K562 (cell line): ENCODE results near the gene LRRC8C. TPM values are rescaled to one million over a fixed set of nuclear protein-coding genes. Genes with fewer than 3 reads are reported as not detected.

Experiments used
- ATAC-seq: fragments of 200-7000 bp; cut with Tn5 transposase; 3 replicates; pipeline ENCODE4 v1.9.1; 2020; ENCODE audit warnings: moderate library complexity
- BruUV-seq: library from RNA; stranded (reverse); fragments of 400-500 nt; replicated peaks from 2 replicates; lab custom pipeline; 2021; lab: Mats Ljungman, UMichigan
- CTCF ChIA-PET: fragments of 300-600 bp; formaldehyde crosslinking; extraction: SDS; loops from one replicate; lab custom pipeline; 2021; ENCODE audit warnings: low intra/inter-chr PET ratio; lab: Yijun Ruan, JAX
- POLR2A ChIA-PET: fragments of 300-600, 350-650 bp; sonication (Branson Sonifier 250); formaldehyde crosslinking; extraction: SDS; loops from one replicate; lab custom pipeline; 2021; ENCODE audit warnings: antibody characterized with exemption, inconsistent platforms; lab: Yijun Ruan, JAX
- DNase-seq, 4 experiments: peaks; one replicate each; pipeline versions ENCODE4 v3.0.0 to v3.0.0-alpha.2; 2011 to 2018; ENCODE audit warnings: low spot score in 3 of 4, mixed read lengths in 3 of 4; ENCODE audit errors: extremely low read depth in 1 of 4
- FAIRE-seq: peaks from 2 replicates; lab custom pipeline; 2011; peaks lifted over from hg19 to GRCh38; lab: Jason Lieb, UNC
- H2AFZ ChIP-seq: 2 replicates; pipeline ENCODE4 v1.6.0; 2011; ENCODE audit warnings: low read depth, low read length, control low read depth, inconsistent platforms
- H3K27ac ChIP-seq: fragments of 200-600 bp; 3 replicates; pipeline ENCODE4 v1.8.0; 2011; ENCODE audit warnings: low read depth, mild to moderate bottlenecking, control low read depth, inconsistent platforms, low read length, moderate library complexity, mixed read lengths; ENCODE audit errors: extremely low read depth
- H3K27me3 ChIP-seq, 2 experiments: fragments of 300-600 bp in 1 of 2; 2 replicates in 1 of 2; 3 replicates in 1 of 2; pipeline versions ENCODE4 v1.6.0 to v1.8.0; 2011; ENCODE audit warnings: inconsistent platforms in 2 of 2, low read length in 2 of 2, mild to moderate bottlenecking in 1 of 2, mixed read lengths in 1 of 2, moderate library complexity in 1 of 2; ENCODE audit not compliant: control insufficient read depth in 2 of 2, insufficient read depth in 2 of 2
- H3K36me3 ChIP-seq: fragments of 300-600 bp; 3 replicates; pipeline ENCODE4 v1.8.0; 2011; ENCODE audit warnings: mild to moderate bottlenecking, low read length, inconsistent platforms; ENCODE audit not compliant: control insufficient read depth, insufficient read depth
- H3K4me1 ChIP-seq, 2 experiments: fragments of 200-600 bp in 1 of 2; replicated peaks in 1 of 2; 2 replicates in 1 of 2; 3 replicates in 1 of 2; pipeline versions ENCODE4 v1.5.1 to v1.8.0; 2011; ENCODE audit warnings: inconsistent platforms in 2 of 2, low read length in 2 of 2, mild to moderate bottlenecking in 1 of 2, mixed read lengths in 1 of 2, moderate library complexity in 1 of 2; ENCODE audit not compliant: control insufficient read depth in 2 of 2, insufficient read depth in 2 of 2
- H3K4me2 ChIP-seq: 2 replicates; pipeline ENCODE4 v1.6.1; 2011; ENCODE audit warnings: low read length, control low read depth, inconsistent platforms, mixed read lengths; ENCODE audit not compliant: insufficient read depth
- H3K4me3 ChIP-seq: fragments of 200-600 bp; sonication (generic), shearing (Covaris generic); 2 replicates; pipeline ENCODE4 v1.5.1; 2016; ENCODE audit warnings: control low read depth, inconsistent platforms
- H3K79me2 ChIP-seq: fragments of 200-600 bp; 3 replicates; pipeline ENCODE4 v1.8.0; 2011; ENCODE audit warnings: low read length, inconsistent platforms; ENCODE audit not compliant: control insufficient read depth, insufficient read depth
- H3K9ac ChIP-seq, 2 experiments: 2 replicates each; pipeline versions ENCODE4 v1.6.0 to v1.6.1; 2011; ENCODE audit warnings: low read depth in 2 of 2, low read length in 2 of 2, control low read depth in 1 of 2, inconsistent platforms in 1 of 2, mild to moderate bottlenecking in 1 of 2, mixed read lengths in 1 of 2; ENCODE audit not compliant: insufficient read depth in 1 of 2
- H3K9me1 ChIP-seq: one replicate; pipeline ENCODE4 v1.6.0; 2011; ENCODE audit warnings: inconsistent platforms, mild to moderate bottlenecking, low read length, moderate library complexity; ENCODE audit not compliant: control insufficient read depth, insufficient read depth
- H3K9me3 ChIP-seq: replicated peaks from 2 replicates; pipeline ENCODE4 v1.5.1; 2011; ENCODE audit warnings: low read depth, low read length, inconsistent platforms; ENCODE audit not compliant: control insufficient read depth, insufficient read depth
- H4K20me1 ChIP-seq: replicated peaks from 2 replicates; pipeline ENCODE4 v1.6.1; 2011; ENCODE audit warnings: low read length, inconsistent platforms, mixed read lengths; ENCODE audit not compliant: control insufficient read depth, insufficient read depth
- CBFA2T2 ChIP-seq: fragments of 450-650 bp; conservative IDR thresholded peaks from 2 replicates; pipeline ENCODE4 v1.6.1; 2017; ENCODE audit warnings: mild to moderate bottlenecking
- ERF ChIP-seq: fragments of 450-650 bp; formaldehyde crosslinking; IDR thresholded peaks from 2 replicates; pipeline ENCODE4 v1.4.0; 2020; ENCODE audit warnings: mild to moderate bottlenecking, mixed read lengths
- FOXJ2 ChIP-seq: fragments of 200-800 bp; sonication (Bioruptor generic); IDR thresholded peaks from 2 replicates; pipeline ENCODE4 v1.6.1; 2016; ENCODE audit warnings: missing genetic modification characterization, missing compliant biosample characterization
- FOXK2 ChIP-seq, 2 experiments: fragments of 450-650 bp; IDR thresholded peaks in 1 of 2; conservative IDR thresholded peaks in 1 of 2; 2 replicates each; pipeline ENCODE4 v1.6.1; 2016; ENCODE audit warnings: low read depth in 2 of 2, mild to moderate bottlenecking in 1 of 2
- FOXM1 ChIP-seq, 2 experiments: fragments of 450-650 bp in 1 of 2; sonication (generic) in 1 of 2; formaldehyde crosslinking in 1 of 2; IDR thresholded peaks; 2 replicates each; pipeline versions ENCODE4 v1.6.1 to v1.9.0; 2017 to 2022; ENCODE audit warnings: low read depth in 2 of 2, mild to moderate bottlenecking in 2 of 2, missing genetic modification reagents in 1 of 2, moderate library complexity in 1 of 2
- GTF2A2 ChIP-seq: IDR thresholded peaks from 2 replicates; pipeline ENCODE4 v1.6.1; 2016; ENCODE audit warnings: mild to moderate bottlenecking, missing genetic modification characterization, missing compliant biosample characterization
- HCFC1 ChIP-seq: IDR thresholded peaks from 2 replicates; pipeline ENCODE4 v1.6.1; 2012; ENCODE audit warnings: low read depth, low read length, improper control_type of control experiment
- HMG20B ChIP-seq: fragments of 250-450 bp; sonication (Bioruptor Pico); IDR thresholded peaks from 2 replicates; pipeline ENCODE4 v1.5.0; 2021; ENCODE audit warnings: mild to moderate bottlenecking
- NFRKB ChIP-seq: fragments of 450-650 bp; IDR thresholded peaks from 2 replicates; pipeline ENCODE4 v1.6.1; 2016; ENCODE audit warnings: low read depth
- PHF21A ChIP-seq: fragments of 450-650 bp; IDR thresholded peaks from 2 replicates; pipeline ENCODE4 v1.6.1; 2017; ENCODE audit warnings: low read depth, borderline replicate concordance
- RBM14 ChIP-seq: fragments of 200-400 bp; formaldehyde crosslinking; IDR thresholded peaks from 2 replicates; pipeline ENCODE4 v1.6.1; 2018; ENCODE audit warnings: low read depth, mild to moderate bottlenecking, low read length, moderate library complexity, borderline replicate concordance; ENCODE audit not compliant: insufficient read depth
- SAFB ChIP-seq: fragments of 200-400 bp; formaldehyde crosslinking; IDR thresholded peaks from 2 replicates; pipeline ENCODE4 v1.6.1; 2017; ENCODE audit warnings: low read depth, low read length, borderline replicate concordance
- SMARCC2 ChIP-seq: fragments of 450-650 bp; IDR thresholded peaks from 2 replicates; pipeline ENCODE4 v1.6.1; 2017; ENCODE audit warnings: antibody characterized with exemption, moderate library complexity, mild to moderate bottlenecking, low read depth
- TRIM28 ChIP-seq: fragments of 450-650 bp; IDR thresholded peaks from 2 replicates; pipeline ENCODE4 v1.6.1; 2017
- ZFP30 ChIP-seq: fragments of 250-450 bp; sonication (Bioruptor Pico); IDR thresholded peaks from 2 replicates; pipeline ENCODE4 v1.8.0; 2022; ENCODE audit warnings: moderate library complexity, mild to moderate bottlenecking, inconsistent platforms, borderline replicate concordance
- ZNF668 ChIP-seq: fragments of 250-450 bp; sonication (Bioruptor Pico); IDR thresholded peaks from 2 replicates; pipeline ENCODE4 v1.8.0; 2022; ENCODE audit warnings: mild to moderate bottlenecking, inconsistent platforms
- ZNF785 ChIP-seq: fragments of 250-450 bp; sonication (Bioruptor Pico); IDR thresholded peaks from 2 replicates; pipeline ENCODE4 v1.4.0; 2020; ENCODE audit warnings: mild to moderate bottlenecking
- WGBS: fragments of 100-300 bp; shearing (Covaris generic); methylation state at CpG from one replicate; pipeline ENCODE4 v1.1.6; 2016; ENCODE audit warnings: low coverage, mixed read lengths; ENCODE audit not compliant: insufficient coverage; ENCODE audit errors: missing lambda C conversion rate; 5-methylcytosine and 5-hydroxymethylcytosine counted together
- in situ Hi-C: fragments of 300-500 bp; cut with MboI; formaldehyde crosslinking; loops from 4 replicates; pipeline ENCODE4 v1.15.0; 2018; ENCODE audit warnings: inconsistent platforms, mixed read lengths
- intact Hi-C: fragments of 100-400 bp; cut with micrococcal nuclease; formaldehyde crosslinking; loops from 2 replicates; pipeline ENCODE4 v1.14.2; 2022
- polyA plus RNA-seq, 8 experiments: library from polyadenylated mRNA; depleted of rRNA in 4 of 8; stranded (reverse) in 5 of 8; unstranded in 3 of 8; fragments of >200 nt; fragmentation: Nextera tagmentation in 2 of 8; fragmentation: Illumina TruSeq in 1 of 8; extraction: Ambion mirVana in 2 of 8; extraction: Trizol in 1 of 8; gene quantifications; 2 replicates each; pipeline versions ENCODE4 v1.2.1 to v1.2.3, GENCODE V29; 2011 to 2014; ENCODE audit warnings: inconsistent platforms in 1 of 8, missing spikeins in 1 of 8
- total RNA-seq, 7 experiments: library from RNA; depleted of rRNA in 6 of 7; stranded (reverse); fragments of >200 nt in 6 of 7; fragmentation: Illumina TruSeq in 2 of 7; extraction: Trizol in 2 of 7; gene quantifications; 2 replicates each; pipeline versions ENCODE4 v1.2.1 to v1.2.3, GENCODE V29; 2011 to 2021; ENCODE audit warnings: low replicate concordance in 1 of 7
- TF ChIP-seq, protein P1 (sequence below), 3 experiments: fragments of 200-800 bp in 1 of 3; sonication (Bioruptor generic) in 1 of 3; sonication (generic) in 1 of 3; formaldehyde crosslinking in 1 of 3; IDR thresholded peaks; 2 replicates each; pipeline versions ENCODE4 v1.6.1 to v1.8.0; 2016 to 2022; ENCODE audit warnings: mild to moderate bottlenecking in 2 of 3, missing compliant biosample characterization in 2 of 3, missing genetic modification characterization in 2 of 3, missing genetic modification reagents in 1 of 3

LRRC8C gene
- total and polyA plus RNA-seq, 9 of the 15 experiments (the other 6 are each of a cell fraction or from before 2014, with no cell fraction given): 1.00 to 12.5 (median 4.5) TPM

DNA sequence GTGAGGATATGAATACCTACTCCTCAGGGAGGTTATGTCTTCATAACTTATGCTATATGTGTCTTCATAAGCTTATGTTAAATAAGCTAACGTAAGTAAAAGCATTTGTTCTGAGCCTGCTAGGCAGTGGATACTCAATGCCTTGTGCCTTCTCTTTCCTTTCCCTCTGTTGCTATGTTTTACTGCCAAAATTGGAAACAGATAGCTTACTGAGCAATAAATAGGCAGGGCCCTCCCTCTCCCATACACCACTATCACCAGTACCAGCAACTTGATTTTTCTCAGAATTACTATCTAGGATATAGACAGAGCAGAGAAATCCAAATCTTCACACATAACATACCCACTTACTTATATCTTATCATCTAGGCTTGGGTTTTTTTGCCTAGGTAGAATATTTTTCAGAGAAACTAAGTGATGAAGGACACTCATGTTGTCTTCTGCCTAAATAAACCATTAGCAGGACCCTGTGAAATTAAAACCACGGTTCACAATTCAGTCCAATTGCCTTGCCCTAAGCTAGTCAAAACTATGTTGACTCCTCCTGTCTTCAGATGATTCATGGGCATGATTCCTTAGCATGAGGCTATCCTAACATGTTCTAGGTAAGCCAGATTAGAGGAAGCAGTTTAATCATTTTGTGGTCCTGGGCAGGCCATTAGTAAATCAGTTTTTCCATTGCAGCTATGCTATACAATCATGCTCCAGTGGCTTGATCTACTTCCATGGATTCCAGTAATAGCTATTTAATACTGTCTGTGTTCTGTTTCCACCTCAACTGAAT is 15.9 kb upstream of the LRRC8C start:
- ATAC-seq: no peak
- Histone ChIP-seq H2AFZ (no peak overlapping the region), H3K27ac (no peak overlapping the region), H3K36me3 (no peaks in the 10 kb centered on the region), H4K20me1 (no peaks in the 10 kb centered on the region), H3K9me3 (no peaks in the 10 kb centered on the region), H3K4me3 (no peak overlapping the region)
- POLR2A ChIA-PET: interaction anchor here (0.6 to 1.3 kb wide), 2 partner anchors 14 to 250 kb away, joined by 3 to 4 read pairs; no protein-coding TSS in a partner anchor
- TF ChIP-seq ZFP30 (CRISPR knock-in tag) (no peak), HCFC1 (no peak), FOXK2 (conservative IDR thresholded peaks at IDR 0.05 in 1 of 2, IDR thresholded peaks at IDR 0.05 in 1 of 2; ENCODE audit: low read depth in 2 of 2) (no peak), HMG20B (CRISPR knock-in tag) (no peak), SMARCC2 (no peak), RBM14 (no peak), NFRKB (no peak), GTF2A2 (tag) (no peak), TRIM28 (no peak), PHF21A (no peak), ERF (CRISPR knock-in tag) (no peak), CBFA2T2 (no peak), FOXM1 (IDR thresholded peaks at IDR 0.05; ENCODE audit: low read depth) (no peak), FOXM1 (CRISPR knock-in tag; IDR thresholded peaks at IDR 0.05; ENCODE audit: low read depth) (no peak), SAFB (no peak), ZNF785 (CRISPR knock-in tag) (no peak), FOXJ2 (no peak), ZNF668 (no peak)
- TF ChIP-seq, protein P1, sequence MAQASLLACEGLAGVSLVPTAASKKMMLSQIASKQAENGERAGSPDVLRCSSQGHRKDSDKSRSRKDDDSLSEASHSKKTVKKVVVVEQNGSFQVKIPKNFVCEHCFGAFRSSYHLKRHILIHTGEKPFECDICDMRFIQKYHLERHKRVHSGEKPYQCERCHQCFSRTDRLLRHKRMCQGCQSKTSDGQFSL (CRISPR knock-in tag; IDR thresholded peaks at IDR 0.05): no peak
- TF ChIP-seq, protein P1 (tag; IDR thresholded peaks at IDR 0.05): no peak
- TF ChIP-seq, all 486 proteins: peak for 0
- no TSS peak for BruUV-seq
- intact Hi-C loops: no loop called here
- WGBS: 28% methylated on average over 2 of the region's 2 CpGs
- no peak for FAIRE-seq
- Histone ChIP-seq H3K27me3 (no peaks in the 10 kb centered on the region), H3K79me2 (no peaks in the 10 kb centered on the region), H3K9ac (no peak overlapping the region), H3K4me2 (no peak overlapping the region), H3K9me1 (no peaks in the 10 kb centered on the region), H3K4me1 (0 out of 5 replicates have a peak, but pooled peaks cover 0 to 3% of the 10 kb centered on the region in 2 experiments)
- CTCF ChIA-PET: interaction anchor here (0.6 kb wide), 1 partner anchor 52 kb away, joined by 3 read pairs; no protein-coding TSS in a partner anchor
- in situ Hi-C loops: loop anchor here (10.0 kb wide), 1 partner anchor 642 kb away; no protein-coding TSS in a partner anchor
- DNase-seq: no peak
